CD4-positive, alpha-beta T cell (primary cell): Measurements from ENCODE around the gene UBE2Q1. TPM values are rescaled to one million over a fixed set of nuclear protein-coding genes. Genes with fewer than 3 reads are reported as not detected.

Source experiments
- ATAC-seq: fragments of 200-7000 bp; cut with Tn5 transposase; one replicate; pipeline ENCODE4 v1.10.0; 2022; ENCODE audit warnings: mild to moderate bottlenecking; ENCODE audit not compliant: poor library complexity
- CTCF ChIA-PET: fragments of 350-600 bp; sonication (Branson Sonifier 250); formaldehyde crosslinking; loops from one replicate; lab custom pipeline; 2021; ENCODE audit warnings: antibody characterized with exemption, inconsistent platforms; lab: Charles Lee
- POLR2A ChIA-PET: fragments of 350-600 bp; sonication (Branson Sonifier 250); formaldehyde crosslinking; loops from one replicate; lab custom pipeline; 2021; ENCODE audit warnings: antibody characterized with exemption, inconsistent platforms; lab: Charles Lee
- DNase-seq, 14 experiments: peaks; one replicate each; pipeline ENCODE4 v3.0.0-alpha.2; 2013 to 2020; ENCODE audit warnings: mixed read lengths in 2 of 14
- H3K27ac ChIP-seq, 2 donors: one replicate each; pipeline versions ENCODE4 v1.5.1 to v1.7.0; 2013; ENCODE audit warnings: low read length in 2 of 2, low read depth in 1 of 2, mild to moderate bottlenecking in 1 of 2
- H3K27me3 ChIP-seq, 2 experiments: 1 replicate in 1 of 2; 2 replicates in 1 of 2; pipeline versions ENCODE4 v1.6.1 to v1.7.0; 2013; ENCODE audit warnings: low read length in 2 of 2, control low read depth in 1 of 2, mild to moderate bottlenecking in 1 of 2, moderate library complexity in 1 of 2; ENCODE audit not compliant: insufficient read depth in 2 of 2, control insufficient read depth in 1 of 2
- H3K36me3 ChIP-seq: one replicate; pipeline ENCODE4 v1.6.1; 2013; ENCODE audit warnings: low read length, control low read depth; ENCODE audit not compliant: insufficient read depth
- H3K4me1 ChIP-seq: one replicate; pipeline ENCODE4 v1.6.1; 2013; ENCODE audit warnings: low read length, control low read depth; ENCODE audit not compliant: insufficient read depth
- H3K4me3 ChIP-seq: one replicate; pipeline ENCODE4 v1.5.1; 2013; ENCODE audit warnings: mild to moderate bottlenecking, low read length, moderate library complexity
- H3K9me3 ChIP-seq, 2 experiments: 1 replicate in 1 of 2; 2 replicates in 1 of 2; pipeline versions ENCODE4 v1.6.1 to v1.7.0; 2013; ENCODE audit warnings: low read length in 2 of 2, mild to moderate bottlenecking in 2 of 2, control low read depth in 1 of 2, moderate library complexity in 1 of 2; ENCODE audit not compliant: control insufficient read depth in 1 of 2, insufficient read depth in 1 of 2
- H3K27ac Mint-ChIP-seq: one replicate; pipeline ENCODE4 v1.8.0; 2020; ENCODE audit warnings: mixed read lengths
- H3K27me3 Mint-ChIP-seq: one replicate; pipeline ENCODE4 v1.8.0; 2021; ENCODE audit warnings: mixed read lengths
- H3K36me3 Mint-ChIP-seq: one replicate; pipeline ENCODE4 v1.8.0; 2021; ENCODE audit warnings: low read depth, mixed read lengths
- H3K4me1 Mint-ChIP-seq: one replicate; pipeline ENCODE4 v1.8.0; 2021; ENCODE audit warnings: low read depth, mixed read lengths
- H3K4me3 Mint-ChIP-seq: one replicate; pipeline ENCODE4 v1.8.0; 2020; ENCODE audit warnings: mild to moderate bottlenecking, mixed read lengths
- H3K9me3 Mint-ChIP-seq: one replicate; pipeline ENCODE4 v1.8.0; 2020; ENCODE audit warnings: mixed read lengths
- intact Hi-C, 2 experiments: fragments of 100-400 bp; cut with DNase I in 1 of 2; cut with micrococcal nuclease in 1 of 2; formaldehyde crosslinking; loops; one replicate each; pipeline versions ENCODE4 v1.15.1 to v1.9.0; 2023 to 2025; cut with DNase I, micrococcal nuclease
- total RNA-seq, 174 experiments: library from RNA in 2 of 174; stranded (reverse) in 2 of 174; gene quantifications; one replicate each; pipeline ENCODE4 v1.2.3 and lab custom pipeline; 2021 to 2026
- TF ChIP-seq, protein P1 (sequence below): fragments of 200-600 bp; IDR thresholded peaks from one replicate; pipeline ENCODE4 v1.8.0; 2022; ENCODE audit warnings: antibody characterized with exemption, mild to moderate bottlenecking

Gene UBE2Q1
- total RNA-seq, 2 experiments from 2014 or later: 78.7 to 82.3 TPM

DNA sequence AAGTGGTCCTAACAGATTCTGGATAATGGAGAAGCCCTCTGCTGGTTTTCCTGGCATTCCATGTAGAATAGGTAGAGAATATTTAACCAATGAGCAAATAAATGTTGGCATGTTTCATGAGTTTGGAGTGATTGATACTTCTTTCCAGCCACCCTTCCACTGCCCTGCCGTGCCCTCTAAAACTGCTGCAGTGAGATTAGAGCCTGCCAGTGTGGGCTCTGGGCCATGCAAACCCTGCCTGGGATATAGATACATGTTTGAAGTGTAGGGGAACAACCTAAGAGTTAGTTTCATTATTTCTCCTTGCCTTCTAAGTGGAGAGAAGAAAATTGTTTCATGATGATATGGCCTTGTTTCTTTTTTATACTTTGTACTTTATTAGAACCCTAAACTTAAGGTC is 10.4 kb downstream of the UBE2Q1 start:
- H3K27ac Mint-ChIP-seq: peak overlapping the region; percentile 27
- POLR2A ChIA-PET: no interaction called here

DNA sequence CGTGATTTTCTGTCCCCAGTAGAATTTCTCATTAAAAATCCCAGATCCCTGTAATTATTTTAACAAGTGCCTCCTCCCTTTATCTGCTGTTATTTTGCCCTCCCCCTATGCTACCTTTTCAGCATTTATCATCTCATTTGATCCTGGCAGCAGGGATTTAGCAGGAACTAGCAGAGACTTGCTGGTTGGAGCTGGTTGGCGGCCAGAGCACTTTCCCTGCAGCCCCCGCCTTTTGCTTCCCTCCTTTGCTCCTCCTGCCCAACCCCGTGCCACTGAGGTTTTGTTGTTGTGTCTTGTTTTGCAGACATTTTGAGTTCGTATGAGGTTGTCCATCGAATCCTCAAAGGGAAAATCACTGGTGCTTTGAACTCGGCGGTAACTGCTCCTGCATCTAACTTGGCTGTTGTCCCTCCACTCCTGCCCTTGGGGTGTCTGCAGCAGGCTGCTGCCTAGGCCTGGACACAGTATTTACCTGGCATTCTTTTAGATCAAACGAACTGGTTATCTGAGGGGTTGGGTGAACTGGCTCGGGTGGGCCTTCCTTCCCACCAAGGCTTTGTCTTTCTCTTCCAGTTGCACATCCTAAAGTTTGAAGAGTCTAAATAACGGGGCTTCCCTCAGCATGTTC is 11.2 kb downstream of the UBE2Q1 start:
- Histone ChIP-seq H3K9me3 (no peaks in the 10 kb centered on the region), H3K36me3 (peaks cover 31% of the 10 kb centered on the region), H3K4me1 (no peaks in the 10 kb centered on the region), H3K27me3 (no peaks in the 10 kb centered on the region), H3K4me3 (no peak overlapping the region), H3K27ac (no peak overlapping the region)
- Mint-ChIP-seq H3K27me3 (no peaks in the 10 kb centered on the region), H3K36me3 (peaks cover 42% of the 10 kb centered on the region), H3K4me3 (no peak overlapping the region), H3K4me1 (peaks cover 4% of the 10 kb centered on the region), H3K27ac (no peak overlapping the region), H3K9me3 (no peaks in the 10 kb centered on the region)
- ATAC-seq: no peak
- CTCF ChIA-PET: interaction anchor here (0.8 to 6.0 kb wide), 5 partner anchors 67 to 517 kb away, joined by 3 to 43 read pairs (median 4); partner anchors contain the start of genes EFNA4 and IL6R
- TF ChIP-seq, protein P1, sequence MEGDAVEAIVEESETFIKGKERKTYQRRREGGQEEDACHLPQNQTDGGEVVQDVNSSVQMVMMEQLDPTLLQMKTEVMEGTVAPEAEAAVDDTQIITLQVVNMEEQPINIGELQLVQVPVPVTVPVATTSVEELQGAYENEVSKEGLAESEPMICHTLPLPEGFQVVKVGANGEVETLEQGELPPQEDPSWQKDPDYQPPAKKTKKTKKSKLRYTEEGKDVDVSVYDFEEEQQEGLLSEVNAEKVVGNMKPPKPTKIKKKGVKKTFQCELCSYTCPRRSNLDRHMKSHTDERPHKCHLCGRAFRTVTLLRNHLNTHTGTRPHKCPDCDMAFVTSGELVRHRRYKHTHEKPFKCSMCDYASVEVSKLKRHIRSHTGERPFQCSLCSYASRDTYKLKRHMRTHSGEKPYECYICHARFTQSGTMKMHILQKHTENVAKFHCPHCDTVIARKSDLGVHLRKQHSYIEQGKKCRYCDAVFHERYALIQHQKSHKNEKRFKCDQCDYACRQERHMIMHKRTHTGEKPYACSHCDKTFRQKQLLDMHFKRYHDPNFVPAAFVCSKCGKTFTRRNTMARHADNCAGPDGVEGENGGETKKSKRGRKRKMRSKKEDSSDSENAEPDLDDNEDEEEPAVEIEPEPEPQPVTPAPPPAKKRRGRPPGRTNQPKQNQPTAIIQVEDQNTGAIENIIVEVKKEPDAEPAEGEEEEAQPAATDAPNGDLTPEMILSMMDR: no peak
- DNase-seq: no peak
- POLR2A ChIA-PET: interaction anchor here (0.7 to 1.0 kb wide), 3 partner anchors 10 to 144 kb away, joined by 3 read pairs; no protein-coding TSS in a partner anchor
- intact Hi-C loops: loop anchor here (5.0 to 10.0 kb wide), 2 partner anchors 145 to 222 kb away; partner anchors contain the start of genes AQP10 (in 1 of the 2) and ATP8B2 (in 1 of the 2)

More for the DNA sequence above, 10.4 kb downstream of the UBE2Q1 start:
- no peak for DNase-seq
- TF ChIP-seq, protein P1: no peak
- Histone ChIP-seq H3K4me1 (no peaks in the 10 kb centered on the region), H3K27ac (no peak overlapping the region), H3K27me3 (no peaks in the 10 kb centered on the region), H3K9me3 (no peaks in the 10 kb centered on the region), H3K36me3 (peaks cover 39% of the 10 kb centered on the region), H3K4me3 (no peak overlapping the region)
- peaks cover 50% of the 10 kb centered on the region for H3K36me3 Mint-ChIP-seq
- peaks cover 4% of the 10 kb centered on the region for H3K4me1 Mint-ChIP-seq
- no peak overlapping the region for H3K4me3 Mint-ChIP-seq
- intact Hi-C loops: loop anchor here (5.0 to 10.0 kb wide), 2 partner anchors 146 to 223 kb away; partner anchors contain the start of genes AQP10 (in 1 of the 2) and ATP8B2 (in 1 of the 2)
- CTCF ChIA-PET: interaction anchor here (6.0 kb wide), 1 partner anchor 67 kb away, joined by 43 read pairs; no protein-coding TSS in a partner anchor
- no peak for ATAC-seq
- H3K9me3 Mint-ChIP-seq: no peaks in the 10 kb centered on the region
- no peaks in the 10 kb centered on the region for H3K27me3 Mint-ChIP-seq

DNA sequence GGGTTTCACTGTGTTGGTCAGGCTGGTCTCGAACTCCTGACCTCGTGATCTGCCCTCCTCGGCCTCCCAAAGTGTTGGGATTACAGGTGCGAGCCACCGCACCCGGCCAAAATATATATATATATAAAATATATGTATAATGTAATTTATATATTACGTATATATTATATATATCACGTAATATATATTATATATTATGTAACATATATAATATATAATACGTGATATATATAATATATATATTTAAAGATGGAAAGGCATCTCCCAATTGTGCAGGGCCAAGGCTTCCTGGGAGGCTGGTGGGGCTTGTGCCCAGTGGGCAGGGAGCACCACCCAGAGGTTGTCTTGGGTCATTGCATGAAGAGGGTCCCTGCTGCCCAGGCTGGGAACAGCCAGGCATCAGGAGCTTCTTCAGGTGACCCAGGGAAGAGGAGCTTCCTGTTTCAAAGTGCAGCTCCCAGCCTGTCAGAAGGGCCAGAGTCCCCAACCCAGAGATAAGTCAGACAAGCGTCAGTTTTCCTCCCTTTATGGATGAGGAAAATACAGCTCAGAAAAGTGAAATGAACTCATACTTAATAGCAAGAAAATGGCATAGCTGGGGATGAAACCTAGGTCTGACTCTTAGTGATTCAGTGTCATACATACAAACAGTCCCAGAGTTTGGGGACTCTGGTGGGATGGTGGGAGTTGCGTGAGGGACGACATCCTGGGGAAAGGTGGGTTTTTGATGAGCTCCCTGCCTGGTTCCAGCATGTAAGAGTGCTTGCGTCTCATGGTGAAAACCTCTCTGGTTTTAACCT is 12.0 kb downstream of the UBE2Q1 start:
- Histone ChIP-seq H3K9me3 (no peaks in the 10 kb centered on the region), H3K36me3 (peaks cover 24% of the 10 kb centered on the region), H3K4me3 (no peak overlapping the region), H3K27me3 (no peaks in the 10 kb centered on the region), H3K4me1 (no peaks in the 10 kb centered on the region), H3K27ac (no peak overlapping the region)
- no peaks in the 10 kb centered on the region for H3K27me3 Mint-ChIP-seq
- peaks cover 34% of the 10 kb centered on the region for H3K36me3 Mint-ChIP-seq
- no peaks in the 10 kb centered on the region for H3K9me3 Mint-ChIP-seq
- peaks cover 4% of the 10 kb centered on the region for H3K4me1 Mint-ChIP-seq
- intact Hi-C loops: loop anchor here (1.0 to 10.0 kb wide), 4 partner anchors 66 to 222 kb away; partner anchors contain the start of genes AQP10 (in 1 of the 2) and ATP8B2 (in 1 of the 2)
- POLR2A ChIA-PET: interaction anchor here (0.7 to 1.0 kb wide), 3 partner anchors 11 to 143 kb away, joined by 3 read pairs; no protein-coding TSS in a partner anchor
- CTCF ChIA-PET: interaction anchor here (0.7 to 6.0 kb wide), 6 partner anchors 66 to 517 kb away, joined by 3 to 43 read pairs (median 4); partner anchors contain the start of genes EFNA4 and IL6R
- DNase-seq: peak; percentile 28 to 77 (median 38)
- no peak overlapping the region for H3K4me3 Mint-ChIP-seq
- no peak overlapping the region for H3K27ac Mint-ChIP-seq
- TF ChIP-seq, protein P1: peak; percentile 68
- peak; percentile 93 for ATAC-seq
